HG03439 (cell line): Measurements from ENCODE around the gene SPAG5.

ENCODE experiments used
- ATAC-seq: cut with Tn5 transposase; IDR thresholded peaks from one replicate; pipeline ENCODE4 v1.9.1; 2021; ENCODE audit warnings: mild to moderate bottlenecking, moderate library complexity; ENCODE audit not compliant: unreplicated experiment

Gene SPAG5

DNA sequence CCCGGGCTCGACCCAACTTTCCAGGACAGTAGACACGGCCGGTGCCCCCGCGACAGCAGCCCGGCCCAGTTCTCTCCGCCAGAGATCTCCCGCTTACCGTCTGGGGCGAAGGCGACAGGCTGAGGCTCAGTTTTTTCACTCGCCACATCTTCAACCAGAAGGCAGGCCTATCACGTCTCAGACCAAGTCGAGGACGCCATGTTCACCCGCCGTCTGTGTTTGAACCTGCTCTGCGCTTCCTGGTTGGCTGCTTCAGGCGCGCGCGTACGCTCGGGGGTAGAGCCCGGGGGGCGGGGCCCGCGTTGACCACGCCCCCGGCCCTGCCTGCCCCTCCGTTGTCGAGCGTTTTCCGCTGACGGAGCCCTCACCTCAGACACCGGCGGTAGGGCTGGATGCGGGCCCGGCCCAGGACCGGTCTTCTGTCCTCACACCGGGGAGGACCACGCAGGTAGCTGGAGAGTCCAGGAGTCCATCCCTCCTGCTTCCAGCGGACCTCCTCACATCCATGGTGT lies at the start of gene SPAG5:
Gene SPAG5, minus strand, starts transcription at position 227 of the 512 bp plus-strand sequence. Its CDS starts 79 bp downstream, at position 148.
- ATAC-seq: peak; percentile 84

- ATAC-seq: no peak
Measured at GRCh38 chr17:28646039-28646754, 47.4 kb upstream of the SPAG5 start.

GRCh38 chr17:28645576-28645939 lies 46.7 kb upstream of the SPAG5 start:
- ATAC-seq: peak; percentile 0

- peak; percentile 80 for ATAC-seq
Measured at GRCh38 chr17:28644787-28645575, 46.2 kb upstream of the SPAG5 start, which contains the start of gene BLTP2. Gene BLTP2 (minus strand): TSS chr17:28645158. CDS start chr17:28645056, 102 bp downstream.

- peak; percentile 5 for ATAC-seq
Measured at GRCh38 chr17:28643983-28644786, 45.4 kb upstream of the SPAG5 start.

GRCh38 chr17:28641579-28641978 lies 42.8 kb upstream of the SPAG5 start:
- ATAC-seq: no peak

DNA sequence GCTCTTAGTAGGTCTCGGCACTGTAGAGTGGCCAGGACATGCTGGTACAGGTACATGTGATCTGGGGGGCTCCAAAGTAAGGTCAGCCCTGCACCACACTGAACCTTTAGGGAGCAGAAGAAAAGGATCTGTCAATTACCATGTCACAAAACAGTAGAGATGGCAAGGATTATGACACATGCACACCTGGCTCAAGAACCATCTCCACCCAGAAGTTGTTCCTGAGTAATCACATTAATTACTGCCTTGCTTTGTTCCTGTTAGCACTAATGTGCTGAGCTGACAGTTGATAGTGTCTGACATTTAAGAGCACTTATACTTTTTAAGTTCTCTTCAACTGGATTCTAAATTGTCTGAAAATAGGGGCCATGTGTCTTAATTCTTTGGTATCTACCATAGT lies 36.7 kb upstream of the SPAG5 start:
- ATAC-seq: no peak

- ATAC-seq: no peak
Measured at GRCh38 chr17:28634206-28634865, 35.5 kb upstream of the SPAG5 start.

- ATAC-seq: no peak
Measured at GRCh38 chr17:28626818-28627217, 28.0 kb upstream of the SPAG5 start.

- ATAC-seq: no peak
Measured at GRCh38 chr17:28624148-28624547, 25.3 kb upstream of the SPAG5 start.

DNA sequence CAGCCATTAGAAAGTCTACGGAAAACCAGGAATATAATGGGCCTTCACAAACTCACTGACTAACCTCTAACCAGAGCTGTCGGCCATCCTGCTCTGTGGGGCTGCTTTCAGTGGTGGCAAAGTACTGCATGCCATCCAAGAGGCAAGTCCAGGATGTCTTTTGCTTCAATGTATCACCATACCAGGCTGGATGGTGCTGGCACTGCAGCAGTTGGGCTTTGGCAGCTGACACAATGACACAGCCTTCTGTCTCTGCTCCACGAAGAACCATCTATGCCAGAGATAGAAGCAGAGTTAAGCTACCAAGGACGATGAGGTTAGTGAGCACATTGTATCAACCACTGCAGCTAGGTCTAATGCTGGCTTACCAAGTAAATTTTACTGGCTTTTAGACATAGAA lies 24.9 kb upstream of the SPAG5 start:
- ATAC-seq: no peak

DNA sequence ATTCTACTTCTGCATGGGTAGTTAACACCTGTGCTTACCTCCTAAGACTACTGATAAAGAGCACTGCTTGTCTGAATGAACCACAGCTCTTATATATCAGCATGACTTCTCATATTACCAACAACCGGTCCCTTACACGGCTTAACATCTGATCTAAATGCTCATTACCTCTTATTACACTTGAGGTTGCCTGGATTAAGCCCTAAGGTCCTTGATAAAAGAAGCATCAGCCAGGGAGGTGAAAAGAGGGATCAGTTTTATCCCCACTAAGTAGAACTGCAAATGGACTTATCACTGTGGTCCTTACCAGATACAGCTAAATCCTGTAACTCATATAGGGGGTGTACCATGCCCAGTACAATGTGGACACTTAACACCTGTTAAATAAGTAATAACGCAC lies 23.4 kb upstream of the SPAG5 start:
- no peak for ATAC-seq

DNA sequence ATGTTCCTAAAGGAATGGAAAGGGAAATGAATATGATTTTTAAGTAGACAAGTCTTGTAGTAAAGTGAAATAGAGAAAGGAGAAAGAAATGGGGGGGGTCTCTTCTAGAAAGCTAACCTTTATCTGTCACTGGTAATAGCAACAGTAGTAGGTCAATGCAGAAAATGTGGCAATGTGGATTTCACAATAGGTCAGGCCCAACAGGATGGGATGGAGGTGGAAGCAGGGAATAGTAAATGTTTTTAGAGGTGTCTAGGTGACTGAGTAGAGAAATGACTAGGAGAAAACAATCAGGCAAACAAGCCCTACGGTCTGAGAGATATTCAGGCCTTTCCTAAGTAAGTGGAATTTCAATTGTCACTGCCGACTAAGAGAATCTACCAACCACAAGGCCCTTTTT lies 21.2 kb upstream of the SPAG5 start:
- ATAC-seq: no peak

- no peak for ATAC-seq
Measured at GRCh38 chr17:28618464-28618863, 19.6 kb upstream of the SPAG5 start.

DNA sequence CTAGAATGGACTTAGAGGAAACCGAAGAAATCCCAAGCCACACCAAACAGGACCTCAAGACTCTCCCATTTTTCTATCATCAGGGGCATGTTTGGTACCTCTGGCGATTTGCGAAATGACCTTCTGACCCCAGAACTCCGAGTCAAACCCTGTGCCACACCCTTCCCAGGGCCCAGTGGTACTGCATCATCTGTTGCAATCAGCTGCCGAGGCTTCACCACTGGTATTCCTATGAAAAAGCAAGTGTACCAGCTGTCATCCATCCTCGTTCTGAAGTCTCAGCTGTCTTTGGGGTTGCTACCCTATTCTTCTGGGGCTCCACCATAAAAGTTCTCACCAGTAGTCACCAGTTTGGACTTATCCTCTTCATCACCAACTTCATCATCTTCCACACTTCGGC lies 17.5 kb upstream of the SPAG5 start:
- no peak for ATAC-seq

- ATAC-seq: no peak
Measured at GRCh38 chr17:28615260-28615940, 16.6 kb upstream of the SPAG5 start.

DNA sequence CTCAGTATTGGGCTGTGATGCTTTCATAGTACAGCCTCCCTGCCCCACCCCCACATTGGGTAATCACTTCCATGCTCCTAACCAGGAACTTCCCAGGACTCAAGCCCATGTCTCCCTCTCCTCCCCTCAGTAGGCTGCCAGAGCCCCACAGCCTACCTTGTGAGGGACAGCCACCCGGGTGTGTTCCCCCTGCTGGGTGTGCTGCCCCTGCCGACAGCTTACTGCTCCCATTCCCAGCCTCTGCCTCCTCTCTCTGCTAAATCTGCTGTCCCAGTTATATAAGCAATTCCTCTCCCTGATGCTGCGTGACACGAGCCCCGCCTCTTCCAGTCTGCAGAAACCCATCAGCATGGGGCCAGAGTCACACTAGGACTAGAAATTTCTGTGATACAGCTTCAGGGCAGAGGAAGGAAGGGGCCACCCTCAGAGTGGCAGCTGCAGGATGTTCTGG lies 15.1 kb upstream of the SPAG5 start, which contains the start of gene RSKR:
Gene RSKR, minus strand, starts transcription at position 255 of the 451 bp plus-strand sequence. Its CDS starts 24 bp downstream, at position 231.
- ATAC-seq: no peak

DNA sequence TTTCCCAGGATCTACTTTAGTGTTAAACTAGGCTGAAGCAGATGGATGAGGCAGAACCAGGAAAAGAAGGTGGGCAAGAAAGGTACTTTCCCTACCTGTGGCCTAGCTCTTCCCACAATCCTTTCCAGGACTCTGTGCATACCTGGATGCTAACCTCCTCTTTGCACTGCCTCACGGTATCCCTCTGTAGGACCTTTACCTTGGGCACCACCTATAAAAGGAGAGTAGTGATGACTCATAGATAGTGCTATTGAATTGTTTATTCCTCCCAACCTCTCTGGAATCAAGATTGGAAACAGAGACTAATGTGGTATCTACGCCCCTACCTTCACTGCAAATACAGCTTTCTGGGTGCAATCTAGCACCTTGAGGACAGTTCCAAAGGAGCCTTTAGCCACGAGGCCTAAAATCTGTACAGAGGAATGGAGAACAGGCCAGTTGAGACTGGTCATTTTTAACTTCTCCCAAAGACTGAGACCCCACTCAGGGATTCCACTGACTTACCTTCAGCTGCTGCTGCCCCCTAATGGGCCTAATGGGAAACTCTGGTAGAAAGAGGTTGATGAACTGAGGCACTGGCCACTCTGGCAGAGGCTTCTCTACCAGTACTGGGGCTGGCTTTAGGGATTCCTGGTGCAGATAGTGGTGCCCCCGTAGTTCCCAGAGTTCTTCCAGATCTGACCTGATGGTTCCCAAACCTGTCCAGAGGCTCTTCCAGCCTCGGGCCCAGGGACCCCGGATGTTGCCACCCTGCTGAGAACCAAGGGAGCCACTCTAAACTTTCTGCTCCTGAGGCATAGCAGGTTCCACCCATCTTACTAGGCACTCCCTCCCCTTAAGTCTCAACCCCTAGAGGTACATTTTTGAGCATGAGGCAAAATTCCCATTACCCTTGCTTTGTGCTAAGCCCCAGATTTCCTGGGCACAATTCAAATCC lies 14.4 kb upstream of the SPAG5 start:
- no peak for ATAC-seq

DNA sequence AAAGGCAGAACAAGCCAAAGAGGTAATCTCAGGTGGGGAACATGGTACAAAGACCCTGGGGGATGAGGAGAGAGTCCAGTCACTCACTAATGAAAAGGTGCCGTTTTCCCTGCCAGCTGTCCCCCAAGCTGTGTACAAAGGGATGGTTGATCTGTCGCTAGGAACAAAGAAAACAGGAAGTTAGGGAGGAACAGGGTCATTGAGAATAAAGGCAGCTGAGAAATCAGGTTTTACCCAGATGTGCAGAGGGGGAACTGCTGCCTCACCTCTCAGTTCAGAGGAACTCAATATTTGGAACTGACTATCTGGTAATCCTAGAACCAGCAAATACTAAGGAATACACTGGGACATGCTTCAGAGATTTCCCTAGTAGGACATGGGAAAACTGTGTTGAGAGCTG lies 13.7 kb upstream of the SPAG5 start:
- ATAC-seq: no peak
